ENCODE measurements around the gene SP9. TPM values are rescaled to one million over a fixed set of nuclear protein-coding genes. Genes with fewer than 3 reads are reported as not detected.

SP9 gene
- polyA plus RNA-seq, 1 donor (not counting 4 experiments of a cell fraction or from before 2014, with no cell fraction given), result not detected

DNA sequence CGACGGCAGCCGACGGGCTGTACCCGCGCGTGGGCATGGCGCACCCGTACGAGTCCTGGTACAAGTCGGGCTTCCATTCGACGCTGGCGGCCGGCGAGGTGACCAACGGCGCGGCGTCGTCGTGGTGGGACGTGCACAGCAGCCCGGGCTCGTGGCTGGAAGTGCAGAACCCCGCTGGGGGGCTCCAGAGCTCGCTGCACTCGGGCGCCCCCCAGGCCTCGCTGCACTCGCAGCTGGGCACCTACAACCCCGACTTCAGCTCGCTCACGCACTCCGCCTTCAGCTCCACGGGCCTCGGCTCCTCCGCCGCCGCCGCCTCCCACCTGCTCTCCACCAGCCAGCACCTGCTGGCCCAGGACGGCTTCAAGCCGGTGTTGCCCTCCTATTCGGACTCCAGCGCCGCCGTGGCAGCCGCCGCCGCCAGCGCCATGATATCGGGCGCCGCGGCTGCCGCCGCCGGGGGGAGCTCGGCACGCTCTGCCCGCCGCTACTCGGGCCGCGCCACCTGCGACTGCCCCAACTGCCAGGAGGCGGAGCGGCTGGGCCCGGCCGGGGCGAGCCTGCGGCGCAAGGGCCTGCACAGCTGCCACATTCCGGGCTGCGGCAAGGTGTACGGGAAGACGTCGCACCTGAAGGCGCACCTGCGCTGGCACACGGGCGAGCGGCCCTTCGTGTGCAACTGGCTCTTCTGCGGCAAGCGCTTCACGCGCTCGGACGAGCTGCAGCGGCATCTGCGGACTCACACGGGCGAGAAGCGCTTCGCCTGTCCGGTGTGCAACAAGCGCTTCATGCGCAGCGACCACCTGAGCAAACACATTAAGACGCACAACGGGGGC lies 2.0 kb downstream of the SP9 start:
- peaks cover 4% of the 10 kb centered on the region for H4K20me1 ChIP-seq (ENCODE audit: control insufficient read depth, extremely low read depth, insufficient read depth, low read length)
- H3K9me3 ChIP-seq (ENCODE audit: control insufficient read depth, low read depth, low read length), result no peaks in the 10 kb centered on the region
- no peak overlapping the region for H3K27ac ChIP-seq (ENCODE audit: control insufficient read depth, insufficient read depth, low read length)
- H3K9me1 ChIP-seq (ENCODE audit: control insufficient read depth, extremely low read depth, insufficient read depth, low read length), result no peaks in the 10 kb centered on the region
- peaks cover 95% of the 10 kb centered on the region for H3K27me3 ChIP-seq (ENCODE audit: control insufficient read depth, extremely low read depth, insufficient read depth, low read length)
- H3K4me3 ChIP-seq (ENCODE audit: control insufficient read depth in 2 of 3, extremely low read depth in 1 of 3, insufficient read depth in 2 of 3, low read depth in 1 of 3, low read length in 3 of 3), result peak overlapping the region; percentile 32 to 48 (median 36)
- no peaks in the 10 kb centered on the region for H3K36me3 ChIP-seq (ENCODE audit: control insufficient read depth in 2 of 2, extremely low read depth in 1 of 2, insufficient read depth in 2 of 2, low read length in 2 of 2)
- peak overlapping the region; percentile 49 for H2AFZ ChIP-seq (ENCODE audit: control insufficient read depth, low read length)
- H3K79me2 ChIP-seq (ENCODE audit: control insufficient read depth, insufficient read depth, low read length), result no peaks in the 10 kb centered on the region
- DNase-seq (ENCODE audit: low read depth, low spot score) (no peak), FAIRE-seq (no peak)
- peak; percentile 55 for TF ChIP-seq EZH2 (IDR thresholded peaks at IDR 0.05; ENCODE audit: low read length)
- TF ChIP-seq, protein P1, sequence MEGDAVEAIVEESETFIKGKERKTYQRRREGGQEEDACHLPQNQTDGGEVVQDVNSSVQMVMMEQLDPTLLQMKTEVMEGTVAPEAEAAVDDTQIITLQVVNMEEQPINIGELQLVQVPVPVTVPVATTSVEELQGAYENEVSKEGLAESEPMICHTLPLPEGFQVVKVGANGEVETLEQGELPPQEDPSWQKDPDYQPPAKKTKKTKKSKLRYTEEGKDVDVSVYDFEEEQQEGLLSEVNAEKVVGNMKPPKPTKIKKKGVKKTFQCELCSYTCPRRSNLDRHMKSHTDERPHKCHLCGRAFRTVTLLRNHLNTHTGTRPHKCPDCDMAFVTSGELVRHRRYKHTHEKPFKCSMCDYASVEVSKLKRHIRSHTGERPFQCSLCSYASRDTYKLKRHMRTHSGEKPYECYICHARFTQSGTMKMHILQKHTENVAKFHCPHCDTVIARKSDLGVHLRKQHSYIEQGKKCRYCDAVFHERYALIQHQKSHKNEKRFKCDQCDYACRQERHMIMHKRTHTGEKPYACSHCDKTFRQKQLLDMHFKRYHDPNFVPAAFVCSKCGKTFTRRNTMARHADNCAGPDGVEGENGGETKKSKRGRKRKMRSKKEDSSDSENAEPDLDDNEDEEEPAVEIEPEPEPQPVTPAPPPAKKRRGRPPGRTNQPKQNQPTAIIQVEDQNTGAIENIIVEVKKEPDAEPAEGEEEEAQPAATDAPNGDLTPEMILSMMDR (optimal IDR thresholded peaks at IDR 0.05 in 1 of 3, IDR thresholded peaks at IDR 0.05 in 1 of 3, conservative IDR thresholded peaks at IDR 0.05 in 1 of 3; ENCODE audit: extremely low read depth in 1 of 3, insufficient read depth in 2 of 3, low read length in 3 of 3), result peak in 2 of 3 experiments; percentile 5 to 17
- peaks cover 13% of the 10 kb centered on the region for H3K4me1 ChIP-seq (ENCODE audit: control insufficient read depth, extremely low read depth, insufficient read depth, low read length)
- no peak overlapping the region for H3K9ac ChIP-seq (ENCODE audit: control insufficient read depth, extremely low read depth, insufficient read depth, low read length)
- dilution Hi-C loops (cut with MboI; ENCODE audit: extremely low pct_ligation_motif_present, low sequenced_read_pairs), result no loop called here
- H3K4me2 ChIP-seq (ENCODE audit: control insufficient read depth, extremely low read depth, insufficient read depth, low read depth, low read length), result peak overlapping the region; percentile 59

DNA sequence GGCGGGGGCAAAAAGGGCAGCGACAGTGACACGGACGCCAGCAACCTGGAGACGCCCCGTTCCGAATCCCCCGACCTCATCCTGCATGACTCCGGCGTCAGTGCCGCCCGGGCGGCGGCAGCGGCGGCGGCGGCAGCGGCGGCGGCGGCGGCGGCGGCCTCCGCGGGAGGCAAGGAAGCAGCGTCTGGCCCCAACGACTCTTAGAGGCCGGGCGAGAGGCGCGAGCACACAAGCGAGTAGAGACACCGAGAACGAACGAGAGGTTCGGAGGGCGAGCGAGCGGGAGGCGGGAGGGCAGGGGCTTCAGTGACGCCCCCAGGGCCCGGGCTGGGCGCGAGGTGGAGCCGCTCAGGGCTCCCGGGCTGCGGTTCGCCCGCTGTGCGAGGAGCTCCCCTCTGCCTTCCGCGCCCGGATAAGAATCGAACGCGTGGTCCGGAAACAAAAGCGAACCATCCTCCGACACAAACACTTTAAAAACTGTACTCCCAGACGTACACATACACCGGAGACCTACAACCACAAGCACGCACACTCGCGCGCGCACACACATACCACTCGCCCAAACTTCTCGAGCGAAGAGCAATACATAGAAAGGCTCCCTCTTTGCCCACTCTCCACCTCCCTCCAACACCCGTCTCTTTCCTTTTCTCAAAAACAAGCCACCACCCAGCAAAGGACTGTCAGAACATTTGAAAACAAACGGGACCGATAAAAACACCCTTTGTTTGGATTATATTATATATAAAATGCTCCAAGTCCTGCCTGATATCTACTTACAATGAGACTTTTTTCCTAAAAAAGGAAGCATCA lies 2.8 kb downstream of the SP9 start:
- H3K4me2 ChIP-seq (ENCODE audit: control insufficient read depth, extremely low read depth, insufficient read depth, low read depth, low read length), result peak overlapping the region; percentile 59
- H3K4me1 ChIP-seq (ENCODE audit: control insufficient read depth, extremely low read depth, insufficient read depth, low read length), result peaks cover 21% of the 10 kb centered on the region
- DNase-seq (ENCODE audit: low read depth, low spot score), result no peak
- H3K27ac ChIP-seq (ENCODE audit: control insufficient read depth, insufficient read depth, low read length), result no peak overlapping the region
- no peaks in the 10 kb centered on the region for H3K9me1 ChIP-seq (ENCODE audit: control insufficient read depth, extremely low read depth, insufficient read depth, low read length)
- no peak for FAIRE-seq
- dilution Hi-C loops (cut with MboI; ENCODE audit: extremely low pct_ligation_motif_present, low sequenced_read_pairs), result no loop called here
- H3K9ac ChIP-seq (ENCODE audit: control insufficient read depth, extremely low read depth, insufficient read depth, low read length), result no peak overlapping the region
- H3K4me3 ChIP-seq (ENCODE audit: control insufficient read depth in 2 of 3, extremely low read depth in 1 of 3, insufficient read depth in 2 of 3, low read depth in 1 of 3, low read length in 3 of 3), result peak overlapping the region; percentile 30 to 44 (median 32)
- H3K36me3 ChIP-seq (ENCODE audit: control insufficient read depth in 2 of 2, extremely low read depth in 1 of 2, insufficient read depth in 2 of 2, low read length in 2 of 2), result no peaks in the 10 kb centered on the region
- peak overlapping the region; percentile 10 for H2AFZ ChIP-seq (ENCODE audit: control insufficient read depth, low read length)
- H3K9me3 ChIP-seq (ENCODE audit: control insufficient read depth, low read depth, low read length), result no peaks in the 10 kb centered on the region
- no peaks in the 10 kb centered on the region for H3K79me2 ChIP-seq (ENCODE audit: control insufficient read depth, insufficient read depth, low read length)
- peak; percentile 82 for TF ChIP-seq EZH2 (IDR thresholded peaks at IDR 0.05; ENCODE audit: low read length)
- TF ChIP-seq, protein P1 (optimal IDR thresholded peaks at IDR 0.05 in 1 of 3, IDR thresholded peaks at IDR 0.05 in 1 of 3, conservative IDR thresholded peaks at IDR 0.05 in 1 of 3; ENCODE audit: extremely low read depth in 1 of 3, insufficient read depth in 2 of 3, low read length in 3 of 3), result no peak
- H3K27me3 ChIP-seq (ENCODE audit: control insufficient read depth, extremely low read depth, insufficient read depth, low read length), result peaks cover 95% of the 10 kb centered on the region
- H4K20me1 ChIP-seq (ENCODE audit: control insufficient read depth, extremely low read depth, insufficient read depth, low read length), result peaks cover 7% of the 10 kb centered on the region
